ENCODE results near the gene WASF3. TPM values are rescaled to one million over a fixed set of nuclear protein-coding genes. Genes with fewer than 3 reads are reported as not detected.

WASF3 gene
- total RNA-seq, 1 donor from 2014 or later = 106 TPM

GRCh38 chr13:26718872-26719271 lies 161.4 kb downstream of the WASF3 start:
- Mint-ChIP-seq H3K9me3 (peaks cover 6% of the 10 kb centered on the region), H3K4me1 (peaks cover 4% of the 10 kb centered on the region), H3K27me3 (ENCODE audit: insufficient read depth, low read depth) (no peaks in the 10 kb centered on the region), H3K27ac (no peak overlapping the region), H3K4me3 (no peak overlapping the region), H3K36me3 (no peaks in the 10 kb centered on the region)
- no peak overlapping the region for H3K27ac ChIP-seq
- H3K36me3 ChIP-seq = no peaks in the 10 kb centered on the region
- H4K20me1 ChIP-seq (ENCODE audit: low read depth) = no peaks in the 10 kb centered on the region
- H3K9ac ChIP-seq = no peak overlapping the region
- H2AFZ ChIP-seq (replicated peaks) = no peak overlapping the region
- H3K79me2 ChIP-seq (ENCODE audit: low read depth) = no peaks in the 10 kb centered on the region
- no peaks in the 10 kb centered on the region for H3K27me3 ChIP-seq
- H3F3A ChIP-seq (ENCODE audit: low read depth) = no peaks in the 10 kb centered on the region
- no peak overlapping the region for H3K4me2 ChIP-seq
- DNase-seq (ENCODE audit: low spot score) = no peak
- no peak for TF ChIP-seq EZH2 (IDR thresholded peaks at IDR 0.05)
- no peak for TF ChIP-seq CTCF (IDR thresholded peaks at IDR 0.05)
- no peak for TF ChIP-seq EZH2phosphoT487 (IDR thresholded peaks at IDR 0.05)
- H3K9me3 ChIP-seq (ENCODE audit: low read depth) = no peaks in the 10 kb centered on the region
- H3K4me3 ChIP-seq = no peak overlapping the region
- no peaks in the 10 kb centered on the region for H3K4me1 ChIP-seq

DNA sequence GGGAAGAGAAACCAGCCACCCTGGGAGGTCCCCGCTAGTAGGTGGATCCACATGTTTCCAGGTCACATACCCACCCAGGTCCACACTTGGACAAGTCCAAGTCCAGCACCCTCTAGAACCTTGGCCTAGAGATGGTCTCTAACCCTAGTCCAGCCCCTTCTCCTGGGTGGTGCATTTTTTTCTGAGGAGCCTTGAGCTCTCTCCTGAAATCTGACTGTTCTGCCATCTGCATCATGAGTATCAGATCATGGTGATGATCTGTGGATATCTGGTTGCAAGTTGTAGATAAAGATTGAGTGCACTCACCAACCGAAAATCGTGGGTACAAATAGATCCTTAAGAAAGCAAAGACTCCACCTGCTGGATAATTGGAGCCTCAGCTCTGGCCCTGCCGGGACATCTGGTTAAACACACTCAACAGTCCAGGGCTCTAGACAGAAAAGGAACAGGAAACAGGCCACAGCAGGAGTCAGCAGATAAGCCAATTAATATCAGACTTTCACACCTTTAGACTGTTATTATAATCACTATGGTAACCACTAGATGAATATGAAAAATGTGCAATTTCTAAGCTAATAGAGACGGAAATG lies 162.0 kb downstream of the WASF3 start:
- no peak overlapping the region for H3K27ac Mint-ChIP-seq
- no peak for DNase-seq (ENCODE audit: low spot score)
- Histone ChIP-seq H3K4me3 (no peak overlapping the region), H3K4me2 (no peak overlapping the region), H3K4me1 (no peaks in the 10 kb centered on the region), H3K9me3 (ENCODE audit: low read depth) (no peaks in the 10 kb centered on the region), H3K9ac (no peak overlapping the region), H2AFZ (replicated peaks) (no peak overlapping the region), H3K27me3 (no peaks in the 10 kb centered on the region), H3F3A (ENCODE audit: low read depth) (no peaks in the 10 kb centered on the region), H3K27ac (no peak overlapping the region), H3K79me2 (ENCODE audit: low read depth) (no peaks in the 10 kb centered on the region), H4K20me1 (ENCODE audit: low read depth) (no peaks in the 10 kb centered on the region), H3K36me3 (no peaks in the 10 kb centered on the region)
- peaks cover 4% of the 10 kb centered on the region for H3K4me1 Mint-ChIP-seq
- peaks cover 6% of the 10 kb centered on the region for H3K9me3 Mint-ChIP-seq
- TF ChIP-seq EZH2phosphoT487 (IDR thresholded peaks at IDR 0.05) (no peak), EZH2 (IDR thresholded peaks at IDR 0.05) (no peak), CTCF (IDR thresholded peaks at IDR 0.05) (peak; percentile 33)
- H3K36me3 Mint-ChIP-seq = no peaks in the 10 kb centered on the region
- H3K27me3 Mint-ChIP-seq (ENCODE audit: insufficient read depth, low read depth) = no peaks in the 10 kb centered on the region
- H3K4me3 Mint-ChIP-seq = no peak overlapping the region

DNA sequence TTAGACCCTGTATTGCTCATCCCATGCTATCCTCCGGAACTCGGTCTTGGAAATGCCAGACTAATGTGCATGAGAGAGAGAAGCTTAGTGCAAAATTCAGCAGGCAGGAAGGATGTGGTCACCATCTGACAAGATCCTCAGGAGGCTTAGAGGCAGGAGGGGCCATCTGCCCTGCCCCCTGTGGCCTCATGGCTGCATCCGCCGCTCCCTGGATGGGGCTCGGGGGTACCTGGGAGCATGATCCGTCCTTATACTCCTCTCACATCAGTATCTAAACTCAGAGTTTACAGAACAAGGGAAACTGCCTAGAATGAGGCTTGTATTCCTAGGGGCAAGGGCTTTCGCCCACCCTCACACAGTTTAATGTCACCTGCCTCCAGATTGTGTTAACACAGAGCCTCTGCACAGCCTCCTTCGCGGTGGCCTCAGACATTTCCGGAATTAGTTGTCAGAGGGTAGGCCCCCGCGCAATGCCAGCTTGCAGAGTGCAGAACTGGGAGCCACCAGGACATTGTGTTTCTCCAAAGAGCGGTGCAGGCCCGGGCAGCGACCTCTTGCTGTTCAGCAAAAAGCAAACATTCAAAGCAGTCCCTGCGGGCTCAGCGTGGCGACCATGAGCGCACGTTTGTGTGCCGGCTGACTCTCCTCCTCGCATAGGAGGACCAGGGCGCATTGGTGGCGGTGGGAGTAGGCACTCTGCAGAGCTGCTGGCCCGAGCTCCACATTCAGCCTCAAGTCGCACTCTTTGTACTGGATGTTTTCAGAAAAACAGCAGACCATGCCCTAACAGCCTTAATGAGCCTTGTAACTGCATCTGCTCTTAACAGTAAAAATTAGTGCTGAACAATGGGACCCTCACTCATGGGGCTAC lies 164.0 kb downstream of the WASF3 start:
- no peak overlapping the region for H3K9ac ChIP-seq
- no peaks in the 10 kb centered on the region for H3K9me3 ChIP-seq (ENCODE audit: low read depth)
- H3K4me1 ChIP-seq = no peaks in the 10 kb centered on the region
- peaks cover 6% of the 10 kb centered on the region for H3K4me1 Mint-ChIP-seq
- no peak overlapping the region for H3K4me2 ChIP-seq
- no peaks in the 10 kb centered on the region for H3K79me2 ChIP-seq (ENCODE audit: low read depth)
- no peaks in the 10 kb centered on the region for H4K20me1 ChIP-seq (ENCODE audit: low read depth)
- peaks cover 2% of the 10 kb centered on the region for H3K36me3 Mint-ChIP-seq
- no peak for DNase-seq (ENCODE audit: low spot score)
- TF ChIP-seq CTCF (IDR thresholded peaks at IDR 0.05) (no peak), EZH2 (IDR thresholded peaks at IDR 0.05) (no peak), EZH2phosphoT487 (IDR thresholded peaks at IDR 0.05) (no peak)
- no peaks in the 10 kb centered on the region for H3F3A ChIP-seq (ENCODE audit: low read depth)
- no peak overlapping the region for H3K4me3 Mint-ChIP-seq
- no peak overlapping the region for H3K27ac Mint-ChIP-seq
- peak overlapping the region; percentile 24 for H2AFZ ChIP-seq (replicated peaks)
- no peaks in the 10 kb centered on the region for H3K36me3 ChIP-seq
- peaks cover 12% of the 10 kb centered on the region for H3K9me3 Mint-ChIP-seq
- no peaks in the 10 kb centered on the region for H3K27me3 ChIP-seq
- H3K27ac ChIP-seq = no peak overlapping the region
- H3K27me3 Mint-ChIP-seq (ENCODE audit: insufficient read depth, low read depth) = no peaks in the 10 kb centered on the region
- no peak overlapping the region for H3K4me3 ChIP-seq
